ENCODE data around the gene KLK4. TPM values are rescaled to one million over a fixed set of nuclear protein-coding genes. Genes with fewer than 3 reads are reported as not detected.

The KLK4 gene
- total and polyA plus RNA-seq, 9 of the 15 experiments (the other 6 are each of a cell fraction or from before 2014, with no cell fraction given) = not detected

- TF ChIP-seq CTCF (IDR thresholded peaks at IDR 0.05 in 2 of 3, conservative IDR thresholded peaks at IDR 0.05 in 1 of 3; ENCODE audit: insufficient read depth in 2 of 3, low read depth in 1 of 3, low read length in 3 of 3) (peak; percentile 67 to 68 (median 67)), ZNF124 (CRISPR knock-in tag; IDR thresholded peaks at IDR 0.05) (no peak), VEZF1 (CRISPR knock-in tag; IDR thresholded peaks at IDR 0.05) (peak; percentile 21; the same call in 1 of the 2 replicates), IRF9 (tag; IDR thresholded peaks at IDR 0.05) (no peak), MGA (IDR thresholded peaks at IDR 0.05) (no peak), ATF3 (IDR thresholded peaks at IDR 0.05) (no peak), ATF3 (CRISPR knock-in tag; conservative IDR thresholded peaks at IDR 0.05) (no peak), SMC3 (conservative IDR thresholded peaks at IDR 0.05; ENCODE audit: insufficient read depth, low read depth, low read length) (peak; percentile 38; the same call in 1 of the 2 replicates)
Observed at GRCh38 chr19:50906217-50906616, 5.0 kb downstream of the KLK4 start (continued).

Measured in K562 (cell line).